Body of pancreas (tissue), 4 donors: ENCODE measurements around the gene CSTPP1.

Experiments used
- POLR2A ChIP-seq, 3 donors: fragments of 450-650 bp; IDR thresholded peaks; one replicate each; pipeline ENCODE4 v1.6.1; 2016; ENCODE audit warnings: antibody characterized with exemption in 3 of 3, mild to moderate bottlenecking in 2 of 3
- TF ChIP-seq, protein P1 (sequence below), 7 experiments: fragments of 450-650 bp in 4 of 7; fragments of 200-600 bp in 3 of 7; sonication (generic) in 3 of 7; IDR thresholded peaks; one replicate each; pipeline ENCODE4 v1.5.1; 2016 to 2019; ENCODE audit warnings: antibody characterized with exemption in 7 of 7

DNA sequence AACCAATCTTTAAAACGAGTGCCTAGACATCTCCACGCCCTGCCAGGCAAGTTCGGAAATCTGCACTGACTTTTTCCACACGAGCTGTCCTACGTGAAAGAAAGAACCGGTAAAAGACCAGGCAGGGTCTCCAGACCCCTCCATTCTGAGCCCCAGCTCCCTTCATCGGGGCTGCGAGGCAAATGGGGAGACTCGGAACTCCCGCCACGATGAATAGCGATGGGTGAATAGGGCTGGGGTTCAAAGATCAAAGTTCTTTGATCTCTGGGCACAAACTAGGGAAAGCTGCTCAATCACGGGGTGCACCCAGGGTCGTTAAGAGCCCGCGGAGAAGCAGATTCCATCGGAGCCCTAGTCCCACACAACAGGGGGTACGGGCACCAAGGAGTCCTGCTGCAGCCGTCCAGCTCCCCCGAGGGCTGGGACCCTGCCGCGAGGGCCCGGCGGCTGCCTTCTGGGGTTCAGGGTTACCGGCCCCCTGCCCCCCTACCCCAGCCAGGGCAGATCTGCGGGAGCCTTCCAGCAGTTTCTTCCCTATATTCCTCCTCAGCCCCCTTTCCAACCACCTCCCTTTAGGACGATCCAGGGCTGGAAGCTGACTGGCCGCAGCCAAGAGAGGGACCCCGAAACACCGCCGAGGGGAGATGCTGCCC, 19.3 kb upstream of the CSTPP1 start:
- TF ChIP-seq POLR2A (IDR thresholded peaks at IDR 0.05) = no peak
- TF ChIP-seq, protein P1, sequence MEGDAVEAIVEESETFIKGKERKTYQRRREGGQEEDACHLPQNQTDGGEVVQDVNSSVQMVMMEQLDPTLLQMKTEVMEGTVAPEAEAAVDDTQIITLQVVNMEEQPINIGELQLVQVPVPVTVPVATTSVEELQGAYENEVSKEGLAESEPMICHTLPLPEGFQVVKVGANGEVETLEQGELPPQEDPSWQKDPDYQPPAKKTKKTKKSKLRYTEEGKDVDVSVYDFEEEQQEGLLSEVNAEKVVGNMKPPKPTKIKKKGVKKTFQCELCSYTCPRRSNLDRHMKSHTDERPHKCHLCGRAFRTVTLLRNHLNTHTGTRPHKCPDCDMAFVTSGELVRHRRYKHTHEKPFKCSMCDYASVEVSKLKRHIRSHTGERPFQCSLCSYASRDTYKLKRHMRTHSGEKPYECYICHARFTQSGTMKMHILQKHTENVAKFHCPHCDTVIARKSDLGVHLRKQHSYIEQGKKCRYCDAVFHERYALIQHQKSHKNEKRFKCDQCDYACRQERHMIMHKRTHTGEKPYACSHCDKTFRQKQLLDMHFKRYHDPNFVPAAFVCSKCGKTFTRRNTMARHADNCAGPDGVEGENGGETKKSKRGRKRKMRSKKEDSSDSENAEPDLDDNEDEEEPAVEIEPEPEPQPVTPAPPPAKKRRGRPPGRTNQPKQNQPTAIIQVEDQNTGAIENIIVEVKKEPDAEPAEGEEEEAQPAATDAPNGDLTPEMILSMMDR (IDR thresholded peaks at IDR 0.05) = no peak
